HepG2 (cell line): ENCODE data around the gene FAM177B. TPM values are rescaled to one million over a fixed set of nuclear protein-coding genes. Genes with fewer than 3 reads are reported as not detected.

ENCODE experiments used
- CBX5 ChIP-seq: sonication (generic); formaldehyde crosslinking; IDR thresholded peaks from 2 replicates; pipeline ENCODE4 v1.4.0; 2020; ENCODE audit warnings: missing genetic modification reagents, borderline replicate concordance
- GATAD1 ChIP-seq: IDR thresholded peaks from 2 replicates; pipeline ENCODE4 v1.6.1; 2016; ENCODE audit warnings: missing genetic modification reagents, missing compliant biosample characterization
- KDM5A ChIP-seq: fragments of 200-600 bp; sonication (generic); IDR thresholded peaks from 2 replicates; pipeline ENCODE4 v1.7.0; 2018; ENCODE audit warnings: antibody characterized with exemption, mild to moderate bottlenecking, low read length, borderline replicate concordance
- NONO ChIP-seq, 2 experiments: fragments of 450-650 bp in 1 of 2; sonication (generic) in 1 of 2; formaldehyde crosslinking in 1 of 2; IDR thresholded peaks in 1 of 2; conservative IDR thresholded peaks in 1 of 2; 2 replicates each; pipeline versions ENCODE4 v1.6.1 to v1.8.0; 2017 to 2022; ENCODE audit warnings: mild to moderate bottlenecking in 1 of 2, missing genetic modification reagents in 1 of 2, moderate library complexity in 1 of 2
- SP1 ChIP-seq, 2 experiments: fragments of 450-650 bp in 1 of 2; sonication (generic) in 1 of 2; formaldehyde crosslinking in 1 of 2; IDR thresholded peaks; 2 replicates each; pipeline versions ENCODE4 v1.4.0 to v1.6.1; 2016 to 2020; ENCODE audit warnings: missing genetic modification reagents in 1 of 2
- TAF1 ChIP-seq: sonication (generic); formaldehyde crosslinking; IDR thresholded peaks from 2 replicates; pipeline ENCODE4 v1.4.0; 2020; ENCODE audit warnings: missing genetic modification reagents
- ZC3H13 ChIP-seq: sonication (generic); formaldehyde crosslinking; IDR thresholded peaks from 2 replicates; pipeline ENCODE4 v1.8.1; 2023; ENCODE audit warnings: mild to moderate bottlenecking, missing genetic modification reagents, moderate library complexity
- ZNF44 ChIP-seq: sonication (generic); formaldehyde crosslinking; IDR thresholded peaks from 2 replicates; pipeline ENCODE4 v1.5.1; 2020; ENCODE audit warnings: mild to moderate bottlenecking, missing genetic modification reagents
- ZNF749 ChIP-seq: sonication (generic); formaldehyde crosslinking; IDR thresholded peaks from 2 replicates; pipeline ENCODE4 v1.8.0; 2022; ENCODE audit warnings: mild to moderate bottlenecking, missing genetic modification reagents, moderate library complexity, borderline replicate concordance
- ZSCAN21 ChIP-seq: sonication (generic); formaldehyde crosslinking; IDR thresholded peaks from 2 replicates; pipeline ENCODE4 v1.8.0; 2022; ENCODE audit warnings: mild to moderate bottlenecking, missing genetic modification reagents, moderate library complexity, borderline replicate concordance
- polyA plus RNA-seq, 8 experiments: library from polyadenylated mRNA; depleted of rRNA in 3 of 8; stranded (reverse) in 7 of 8; unstranded in 1 of 8; fragments of >200 nt; fragmentation: Illumina TruSeq in 4 of 8; extraction: Trizol in 4 of 8; gene quantifications; 2 replicates each; pipeline versions ENCODE4 v1.2.1 to v1.2.3, GENCODE V29; 2011 to 2016; ENCODE audit warnings: low read depth in 4 of 8, missing spikeins in 1 of 8, mixed read lengths in 1 of 8; ENCODE audit not compliant: insufficient read depth in 1 of 8
- total RNA-seq, 5 experiments: library from RNA; depleted of rRNA; stranded (reverse); fragments of >200 nt; fragmentation: Illumina TruSeq; extraction: Trizol; gene quantifications; 2 replicates each; pipeline ENCODE4 v1.2.3, GENCODE V29; 2016; ENCODE audit warnings: low read depth in 1 of 5
- TF ChIP-seq, protein P1 (sequence below): sonication (generic); formaldehyde crosslinking; conservative IDR thresholded peaks from 2 replicates; pipeline ENCODE4 v1.5.0; 2020; ENCODE audit warnings: missing genetic modification reagents
- TF ChIP-seq, protein P2 (sequence below): IDR thresholded peaks from 2 replicates; pipeline ENCODE4 v1.6.1; 2016
- TF ChIP-seq, protein P3 (sequence below), 2 experiments: sonication (generic) in 1 of 2; formaldehyde crosslinking in 1 of 2; IDR thresholded peaks; 2 replicates each; pipeline versions ENCODE4 v1.6.1 to v1.9.0; 2014 to 2022; ENCODE audit warnings: antibody characterized with exemption in 1 of 2, borderline replicate concordance in 1 of 2, inconsistent platforms in 1 of 2, low read depth in 1 of 2, missing genetic modification reagents in 1 of 2
- TF ChIP-seq, protein P4 (sequence below): sonication (generic); formaldehyde crosslinking; IDR thresholded peaks from 2 replicates; pipeline ENCODE4; 2020; ENCODE audit warnings: missing genetic modification reagents, mild to moderate bottlenecking, borderline replicate concordance

FAM177B gene
- total and polyA plus RNA-seq, 2 of the 13 experiments (the other 11 are each of a cell fraction or from before 2014, with no cell fraction given), result 0.05 TPM; not detected in 1

DNA sequence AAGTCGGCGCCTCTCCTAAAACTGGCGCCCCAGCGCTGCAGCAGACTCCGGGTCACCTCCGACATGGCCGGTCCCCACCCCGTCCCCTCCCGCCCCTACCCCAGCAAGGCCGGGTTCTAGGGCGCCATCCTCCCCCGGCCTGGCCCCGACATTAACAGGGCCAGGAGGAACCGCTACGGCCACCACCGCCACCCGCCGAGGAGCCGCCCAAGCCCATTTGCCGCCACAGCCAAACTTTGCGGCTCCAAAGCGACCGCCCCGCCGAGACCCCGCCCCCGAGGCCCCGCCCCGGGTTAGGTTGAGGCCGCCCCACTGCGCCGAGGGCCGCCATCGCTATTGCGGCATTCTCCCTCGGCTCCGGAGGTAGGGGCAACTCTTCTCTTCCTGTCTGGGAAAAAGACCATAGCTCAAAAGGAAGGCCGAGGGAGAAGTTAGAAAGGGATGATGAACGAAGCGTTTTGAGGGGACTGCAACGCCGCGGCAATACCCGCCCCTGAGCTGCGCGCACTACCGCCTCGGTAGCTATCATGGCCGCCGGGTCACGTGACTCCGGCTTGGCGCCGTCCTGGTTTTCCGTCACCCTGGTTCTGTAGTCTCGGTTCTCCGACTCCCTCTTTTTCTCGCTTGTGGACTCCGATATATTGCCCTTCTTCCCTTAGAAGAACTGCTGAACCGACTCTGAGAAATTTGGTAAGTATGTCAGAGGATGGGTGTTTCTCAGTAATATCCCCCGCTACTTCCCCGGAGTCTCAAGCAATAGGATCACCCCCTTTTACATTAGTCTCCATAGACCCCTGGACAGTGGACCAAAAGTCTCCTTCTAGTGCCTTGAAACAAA is 24.5 kb upstream of the FAM177B start, which contains the start of the genes AIDA and BROX (continued):
- TF ChIP-seq, protein P1, sequence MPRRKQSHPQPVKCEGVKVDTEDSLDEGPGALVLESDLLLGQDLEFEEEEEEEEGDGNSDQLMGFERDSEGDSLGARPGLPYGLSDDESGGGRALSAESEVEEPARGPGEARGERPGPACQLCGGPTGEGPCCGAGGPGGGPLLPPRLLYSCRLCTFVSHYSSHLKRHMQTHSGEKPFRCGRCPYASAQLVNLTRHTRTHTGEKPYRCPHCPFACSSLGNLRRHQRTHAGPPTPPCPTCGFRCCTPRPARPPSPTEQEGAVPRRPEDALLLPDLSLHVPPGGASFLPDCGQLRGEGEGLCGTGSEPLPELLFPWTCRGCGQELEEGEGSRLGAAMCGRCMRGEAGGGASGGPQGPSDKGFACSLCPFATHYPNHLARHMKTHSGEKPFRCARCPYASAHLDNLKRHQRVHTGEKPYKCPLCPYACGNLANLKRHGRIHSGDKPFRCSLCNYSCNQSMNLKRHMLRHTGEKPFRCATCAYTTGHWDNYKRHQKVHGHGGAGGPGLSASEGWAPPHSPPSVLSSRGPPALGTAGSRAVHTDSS (CRISPR knock-in tag), result no peak
- TF ChIP-seq, protein P2, sequence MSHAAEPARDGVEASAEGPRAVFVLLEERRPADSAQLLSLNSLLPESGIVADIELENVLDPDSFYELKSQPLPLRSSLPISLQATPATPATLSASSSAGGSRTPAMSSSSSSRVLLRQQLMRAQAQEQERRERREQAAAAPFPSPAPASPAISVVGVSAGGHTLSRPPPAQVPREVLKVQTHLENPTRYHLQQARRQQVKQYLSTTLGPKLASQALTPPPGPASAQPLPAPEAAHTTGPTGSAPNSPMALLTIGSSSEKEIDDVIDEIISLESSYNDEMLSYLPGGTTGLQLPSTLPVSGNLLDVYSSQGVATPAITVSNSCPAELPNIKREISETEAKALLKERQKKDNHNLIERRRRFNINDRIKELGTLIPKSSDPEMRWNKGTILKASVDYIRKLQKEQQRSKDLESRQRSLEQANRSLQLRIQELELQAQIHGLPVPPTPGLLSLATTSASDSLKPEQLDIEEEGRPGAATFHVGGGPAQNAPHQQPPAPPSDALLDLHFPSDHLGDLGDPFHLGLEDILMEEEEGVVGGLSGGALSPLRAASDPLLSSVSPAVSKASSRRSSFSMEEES (CRISPR knock-in tag), result peak; percentile 90
- TF ChIP-seq, protein P3, sequence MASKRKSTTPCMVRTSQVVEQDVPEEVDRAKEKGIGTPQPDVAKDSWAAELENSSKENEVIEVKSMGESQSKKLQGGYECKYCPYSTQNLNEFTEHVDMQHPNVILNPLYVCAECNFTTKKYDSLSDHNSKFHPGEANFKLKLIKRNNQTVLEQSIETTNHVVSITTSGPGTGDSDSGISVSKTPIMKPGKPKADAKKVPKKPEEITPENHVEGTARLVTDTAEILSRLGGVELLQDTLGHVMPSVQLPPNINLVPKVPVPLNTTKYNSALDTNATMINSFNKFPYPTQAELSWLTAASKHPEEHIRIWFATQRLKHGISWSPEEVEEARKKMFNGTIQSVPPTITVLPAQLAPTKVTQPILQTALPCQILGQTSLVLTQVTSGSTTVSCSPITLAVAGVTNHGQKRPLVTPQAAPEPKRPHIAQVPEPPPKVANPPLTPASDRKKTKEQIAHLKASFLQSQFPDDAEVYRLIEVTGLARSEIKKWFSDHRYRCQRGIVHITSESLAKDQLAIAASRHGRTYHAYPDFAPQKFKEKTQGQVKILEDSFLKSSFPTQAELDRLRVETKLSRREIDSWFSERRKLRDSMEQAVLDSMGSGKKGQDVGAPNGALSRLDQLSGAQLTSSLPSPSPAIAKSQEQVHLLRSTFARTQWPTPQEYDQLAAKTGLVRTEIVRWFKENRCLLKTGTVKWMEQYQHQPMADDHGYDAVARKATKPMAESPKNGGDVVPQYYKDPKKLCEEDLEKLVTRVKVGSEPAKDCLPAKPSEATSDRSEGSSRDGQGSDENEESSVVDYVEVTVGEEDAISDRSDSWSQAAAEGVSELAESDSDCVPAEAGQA (IDR thresholded peaks at IDR 0.05; ENCODE audit: low read depth), result peak; percentile 96
- TF ChIP-seq, protein P3 (CRISPR knock-in tag; IDR thresholded peaks at IDR 0.05; ENCODE audit: borderline replicate concordance), result no peak
- TF ChIP-seq TAF1 (CRISPR knock-in tag) (peak; percentile 67), GATAD1 (CRISPR knock-in tag) (no peak), ZNF44 (CRISPR knock-in tag) (no peak), ZSCAN21 (peak; percentile 50; the same call in 1 of the 2 replicates), NONO (IDR thresholded peaks at IDR 0.05) (no peak), NONO (CRISPR knock-in tag; conservative IDR thresholded peaks at IDR 0.05) (peak; percentile 62), ZNF749 (CRISPR knock-in tag) (0 out of 2 replicates have a peak, but pooled peaks have one; percentile 15), ZC3H13 (peak; percentile 70; the same call in 1 of the 2 replicates), KDM5A (peak; percentile 91; the same call in 1 of the 2 replicates), SP1 (IDR thresholded peaks at IDR 0.05) (no peak), SP1 (CRISPR knock-in tag; IDR thresholded peaks at IDR 0.05) (peak; percentile 61; the same call in 1 of the 2 replicates), CBX5 (no peak)
- TF ChIP-seq, protein P4, sequence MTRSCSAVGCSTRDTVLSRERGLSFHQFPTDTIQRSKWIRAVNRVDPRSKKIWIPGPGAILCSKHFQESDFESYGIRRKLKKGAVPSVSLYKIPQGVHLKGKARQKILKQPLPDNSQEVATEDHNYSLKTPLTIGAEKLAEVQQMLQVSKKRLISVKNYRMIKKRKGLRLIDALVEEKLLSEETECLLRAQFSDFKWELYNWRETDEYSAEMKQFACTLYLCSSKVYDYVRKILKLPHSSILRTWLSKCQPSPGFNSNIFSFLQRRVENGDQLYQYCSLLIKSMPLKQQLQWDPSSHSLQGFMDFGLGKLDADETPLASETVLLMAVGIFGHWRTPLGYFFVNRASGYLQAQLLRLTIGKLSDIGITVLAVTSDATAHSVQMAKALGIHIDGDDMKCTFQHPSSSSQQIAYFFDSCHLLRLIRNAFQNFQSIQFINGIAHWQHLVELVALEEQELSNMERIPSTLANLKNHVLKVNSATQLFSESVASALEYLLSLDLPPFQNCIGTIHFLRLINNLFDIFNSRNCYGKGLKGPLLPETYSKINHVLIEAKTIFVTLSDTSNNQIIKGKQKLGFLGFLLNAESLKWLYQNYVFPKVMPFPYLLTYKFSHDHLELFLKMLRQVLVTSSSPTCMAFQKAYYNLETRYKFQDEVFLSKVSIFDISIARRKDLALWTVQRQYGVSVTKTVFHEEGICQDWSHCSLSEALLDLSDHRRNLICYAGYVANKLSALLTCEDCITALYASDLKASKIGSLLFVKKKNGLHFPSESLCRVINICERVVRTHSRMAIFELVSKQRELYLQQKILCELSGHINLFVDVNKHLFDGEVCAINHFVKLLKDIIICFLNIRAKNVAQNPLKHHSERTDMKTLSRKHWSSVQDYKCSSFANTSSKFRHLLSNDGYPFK (CRISPR knock-in tag), result peak; percentile 100
